NCI-H1048 (cell line): ENCODE data around the gene UBASH3B.

Experiments
- DNase-seq: peaks from one replicate; lab custom pipeline; 2025; lab: John Stamatoyannopoulos, UW

The UBASH3B gene

DNA sequence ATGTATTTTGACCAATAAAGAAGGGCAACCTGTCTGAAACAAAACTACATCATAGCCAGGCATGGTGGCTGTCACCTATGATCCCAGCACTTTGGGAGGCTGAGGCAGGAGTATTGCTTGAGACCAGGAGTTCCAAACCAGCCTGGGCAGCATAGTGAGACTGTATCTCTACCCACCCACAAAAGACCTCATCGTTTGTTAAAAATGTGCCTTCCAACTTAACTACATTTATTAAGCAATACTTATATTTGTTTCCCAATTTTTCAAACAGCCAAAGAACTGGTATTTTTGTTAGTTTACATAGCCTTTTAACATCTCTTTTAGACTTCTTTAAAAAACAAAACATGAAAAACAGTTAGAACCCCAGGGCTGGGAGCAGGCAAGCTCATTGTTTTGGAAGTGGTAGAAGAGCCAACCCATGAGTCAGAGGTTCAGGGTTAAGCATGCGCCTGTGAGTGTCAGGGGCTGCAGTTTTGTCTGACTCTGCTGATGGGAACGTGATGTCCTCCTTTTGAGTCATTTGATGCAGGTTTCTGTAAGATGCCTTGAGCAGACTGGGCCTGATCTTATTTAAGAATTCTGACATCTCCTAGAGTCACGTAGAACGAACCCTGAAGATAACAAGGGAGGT, 128.9 kb downstream of the UBASH3B start:
- no peak for DNase-seq

DNA sequence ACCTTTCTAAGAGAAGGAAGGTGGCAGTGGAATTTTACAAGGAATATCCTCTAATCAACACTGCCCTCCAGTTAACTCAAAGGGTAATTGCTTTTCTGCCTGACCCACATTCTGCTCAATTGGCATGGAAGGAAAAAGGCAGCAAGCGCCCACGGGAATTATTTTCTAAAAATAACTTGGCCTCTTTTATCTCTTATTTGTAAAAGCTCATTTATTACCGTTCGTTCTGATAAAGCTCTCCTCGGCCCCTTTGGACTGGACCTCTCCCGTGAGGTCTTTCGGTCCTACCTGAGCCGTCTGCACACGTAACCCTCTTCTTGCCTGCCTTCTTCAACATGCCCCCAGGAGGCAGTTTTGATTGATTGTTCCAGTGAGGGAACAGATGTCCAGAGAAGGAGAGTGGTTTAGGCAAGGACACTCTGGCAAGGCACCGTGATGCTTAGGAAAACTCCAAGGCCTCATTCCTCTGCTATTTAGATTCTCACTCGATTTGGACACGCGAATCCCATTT, 129.6 kb downstream of the UBASH3B start:
- no peak for DNase-seq

DNA sequence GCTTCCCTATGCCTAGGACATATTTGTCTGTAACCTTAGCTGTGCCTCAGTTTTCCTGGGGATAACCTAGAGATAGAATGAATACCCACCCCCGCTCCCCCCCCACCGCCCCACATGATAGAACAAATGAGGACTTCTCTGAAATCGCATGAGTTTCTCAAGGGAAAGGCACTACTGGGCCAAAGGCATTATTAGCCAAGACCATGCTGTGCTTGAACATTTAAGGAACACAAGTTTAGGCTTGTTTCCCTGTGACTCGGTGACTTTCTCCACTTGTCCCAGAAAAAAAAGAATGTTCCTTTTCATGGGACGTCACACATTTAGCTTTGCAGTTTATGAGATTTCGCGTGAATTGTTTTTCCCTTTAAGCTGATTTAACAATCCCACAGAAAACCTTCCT, 131.4 kb downstream of the UBASH3B start:
- DNase-seq: no peak

DNA sequence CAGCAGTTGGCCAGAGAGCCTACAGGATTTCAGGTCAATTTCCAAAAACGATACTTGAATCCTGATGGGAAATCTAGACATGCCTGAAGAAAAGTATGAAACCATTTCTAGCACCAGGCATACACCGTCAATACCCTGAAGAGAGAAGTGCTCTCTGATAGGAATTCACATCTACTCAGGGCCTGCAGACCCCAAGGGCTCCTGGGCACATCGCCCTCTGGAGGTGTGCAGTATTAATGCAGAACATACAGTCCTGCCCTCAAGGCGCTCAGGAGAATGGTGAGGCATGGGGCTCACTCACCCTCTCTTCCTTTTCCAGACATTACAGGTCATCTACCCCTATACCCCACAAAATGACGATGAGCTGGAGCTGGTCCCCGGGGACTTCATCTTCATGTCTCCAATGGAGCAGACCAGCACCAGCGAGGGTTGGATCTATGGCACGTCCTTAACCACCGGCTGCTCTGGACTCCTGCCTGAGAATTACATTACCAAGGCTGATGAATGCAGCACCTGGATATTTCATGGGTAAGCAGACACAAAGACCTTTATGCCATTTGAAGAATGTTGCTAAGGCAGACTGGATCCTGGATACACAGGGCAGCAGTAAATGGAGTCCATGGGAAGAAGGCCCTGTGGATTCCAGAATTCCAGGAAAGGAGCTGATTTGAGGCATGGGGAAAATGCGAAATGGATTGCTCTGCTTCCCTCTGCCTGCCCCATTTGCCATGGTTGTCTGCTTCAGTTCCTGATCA, 133.4 kb downstream of the UBASH3B start:
- DNase-seq: no peak

DNA sequence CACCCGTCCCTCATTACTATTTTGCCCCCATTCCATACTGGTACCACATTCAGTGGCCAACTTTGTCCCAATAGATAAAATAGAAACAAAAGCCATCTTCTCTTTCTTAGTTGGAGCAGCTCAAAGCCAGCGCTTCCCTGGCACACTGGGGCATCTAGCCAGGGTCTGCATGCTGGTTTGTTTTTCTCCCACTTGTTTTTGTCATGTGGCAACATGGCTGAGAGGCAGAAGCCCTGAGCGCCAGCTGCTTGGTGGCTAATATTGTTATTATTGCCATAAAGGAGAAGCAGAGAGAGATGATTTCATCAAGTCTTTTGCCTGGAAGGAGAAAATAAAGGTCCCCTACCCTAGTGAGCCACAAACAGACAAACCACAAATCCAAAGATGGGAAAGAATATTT, 134.4 kb downstream of the UBASH3B start:
- no peak for DNase-seq

DNA sequence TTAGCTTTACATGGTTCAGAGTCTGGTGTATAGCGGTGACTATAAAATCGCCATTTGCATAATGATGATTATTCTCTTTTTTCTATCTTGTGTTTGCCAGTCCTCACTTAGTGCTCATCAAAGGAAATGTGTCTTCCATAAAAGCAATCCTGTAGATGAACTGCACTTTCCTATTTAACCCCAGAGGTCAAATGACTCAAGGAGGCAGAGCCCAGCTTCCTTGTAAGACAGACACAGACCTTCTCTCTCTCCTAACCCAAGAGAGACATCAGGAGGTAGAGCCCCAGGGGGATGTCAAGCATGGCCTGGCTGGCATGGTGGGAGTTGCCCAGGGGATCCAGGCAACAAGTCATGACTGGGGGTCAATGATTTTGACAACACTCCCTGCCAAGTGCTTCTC, 135.9 kb downstream of the UBASH3B start:
- DNase-seq: no peak

DNA sequence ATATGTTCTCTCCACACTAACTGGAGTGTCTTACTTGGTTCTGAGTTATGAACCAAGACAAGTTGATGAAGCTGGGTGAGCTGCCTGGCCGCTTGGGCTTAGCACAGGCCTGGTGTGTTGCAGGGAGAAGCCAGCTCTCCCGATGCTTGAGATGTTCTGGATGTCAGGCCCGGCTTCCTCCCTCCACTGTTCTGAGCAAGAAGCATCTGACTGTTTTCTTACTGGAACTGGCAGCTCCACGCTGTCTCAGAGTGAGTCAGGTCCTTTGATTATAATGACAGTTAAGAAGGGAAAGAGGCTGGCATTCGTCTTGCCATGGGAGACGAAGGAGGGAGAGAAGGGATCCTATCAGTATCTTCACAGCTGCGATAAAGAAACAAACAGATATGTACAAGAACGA, 136.3 kb downstream of the UBASH3B start:
- DNase-seq: no peak

DNA sequence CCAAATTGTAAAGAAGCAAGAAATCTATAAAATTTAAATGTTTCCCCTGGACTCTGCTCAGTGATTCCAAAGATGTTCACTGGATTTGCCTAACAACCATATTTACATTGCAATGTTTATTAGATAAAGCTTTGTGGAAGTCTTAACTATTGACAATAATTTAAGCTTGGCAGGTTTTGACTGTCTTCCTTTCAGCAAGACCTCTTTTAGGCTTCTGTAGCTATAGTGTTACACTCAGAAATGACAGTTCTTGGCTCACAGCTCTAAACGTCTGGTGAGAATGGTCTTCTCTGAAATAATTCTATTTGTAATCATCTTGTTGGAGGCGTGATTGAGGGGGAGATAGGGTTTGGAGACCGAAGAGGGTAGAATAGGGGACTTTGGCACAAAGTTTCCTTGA, 138.0 kb downstream of the UBASH3B start:
- DNase-seq: no peak

DNA sequence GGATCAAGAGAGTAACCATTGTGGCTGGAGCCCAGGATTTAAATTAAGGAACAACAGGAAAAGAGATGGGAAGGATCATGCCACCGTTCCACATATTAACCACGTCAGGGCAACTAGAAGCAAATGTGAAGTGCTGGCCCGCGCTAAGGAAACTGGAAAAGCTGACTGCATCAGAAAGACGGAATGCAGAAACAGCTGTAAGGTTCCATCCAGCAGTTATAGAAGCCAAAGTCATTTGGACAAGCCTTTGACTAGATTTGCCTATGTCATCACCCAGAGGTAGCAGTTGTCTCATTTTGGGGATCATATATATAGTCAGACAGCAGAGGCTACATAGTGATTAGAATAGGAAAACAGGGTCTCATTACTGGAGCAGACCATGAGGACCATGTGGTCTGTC, 139.8 kb downstream of the UBASH3B start:
- DNase-seq: no peak

DNA sequence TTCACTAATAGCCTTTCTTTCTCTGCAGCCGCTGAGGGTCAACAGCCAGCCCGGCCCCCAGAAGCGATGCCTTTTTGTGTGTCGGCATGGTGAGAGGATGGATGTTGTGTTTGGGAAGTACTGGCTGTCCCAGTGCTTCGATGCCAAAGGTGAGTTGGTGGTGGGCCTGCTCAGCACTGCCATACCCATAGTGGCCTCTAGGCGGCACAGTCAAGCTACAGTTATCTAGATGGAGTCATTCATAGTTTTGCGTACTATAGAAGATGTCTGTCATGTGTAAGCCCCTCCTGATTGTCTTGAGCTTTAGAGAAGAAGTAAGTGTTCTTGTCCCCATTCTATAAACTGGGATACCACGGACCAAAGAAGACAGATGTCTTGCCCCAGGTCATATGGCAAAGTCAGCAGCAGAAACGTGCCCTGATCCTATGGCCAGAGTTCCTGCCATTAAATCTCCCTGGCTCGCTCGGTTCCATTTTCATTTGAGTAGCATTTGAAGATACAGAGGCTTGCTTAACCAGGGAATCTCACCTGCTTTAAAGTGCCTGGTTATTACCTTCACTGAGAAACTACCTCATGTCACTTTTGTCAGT, 140.7 kb downstream of the UBASH3B start:
- peak; percentile 25 for DNase-seq

DNA sequence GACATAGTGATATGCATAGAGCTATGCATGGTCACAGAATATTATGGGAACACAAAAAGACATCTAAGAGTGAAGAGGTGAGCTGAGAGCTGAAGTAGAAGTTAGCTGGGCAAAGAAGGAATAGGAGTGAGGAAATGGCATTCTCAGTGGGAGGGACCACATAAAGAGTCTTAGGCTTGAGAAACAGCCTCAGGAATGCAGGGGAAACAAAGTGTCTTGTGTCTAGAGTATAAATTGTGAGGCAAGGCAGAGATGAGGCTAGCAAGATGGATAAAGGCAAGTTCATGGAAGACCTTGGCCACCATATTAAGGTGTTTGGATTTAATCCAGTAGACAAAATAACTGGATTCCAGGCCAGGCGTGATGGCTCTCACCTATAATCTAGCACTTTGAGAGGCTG, 142.1 kb downstream of the UBASH3B start:
- no peak for DNase-seq

DNA sequence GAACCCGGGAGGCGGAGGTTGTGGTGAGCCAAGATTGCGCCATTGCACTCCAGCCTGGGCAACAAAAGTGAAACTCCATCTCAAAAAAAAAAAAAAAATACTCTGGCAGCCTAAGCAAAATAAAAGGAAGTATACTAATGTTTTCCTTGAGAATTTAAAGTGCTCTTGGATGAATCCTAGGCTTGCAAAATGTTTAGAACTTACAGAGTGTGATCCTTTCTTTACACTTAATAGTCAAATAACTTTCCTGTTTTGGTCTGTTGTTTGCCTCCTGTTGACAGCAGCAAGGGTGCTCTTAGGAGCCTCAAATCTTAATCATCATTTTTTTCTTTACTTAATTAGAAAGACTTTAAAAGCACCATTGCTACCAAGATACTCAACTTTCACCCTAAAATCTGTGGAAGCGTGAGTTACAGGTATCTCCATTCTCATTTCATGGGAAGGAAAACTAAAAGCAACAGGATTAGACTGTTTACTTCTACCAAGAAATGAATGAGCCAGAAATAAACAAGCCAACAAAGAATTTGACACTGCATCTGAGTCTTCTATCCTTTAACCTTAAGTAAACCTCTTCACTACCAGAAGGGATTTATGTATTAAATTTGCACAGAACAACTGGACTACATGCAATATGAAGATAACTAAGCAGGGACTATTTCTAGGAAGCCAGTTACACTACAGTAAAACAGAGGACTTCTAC, 144.0 kb downstream of the UBASH3B start:
- no peak for DNase-seq

DNA sequence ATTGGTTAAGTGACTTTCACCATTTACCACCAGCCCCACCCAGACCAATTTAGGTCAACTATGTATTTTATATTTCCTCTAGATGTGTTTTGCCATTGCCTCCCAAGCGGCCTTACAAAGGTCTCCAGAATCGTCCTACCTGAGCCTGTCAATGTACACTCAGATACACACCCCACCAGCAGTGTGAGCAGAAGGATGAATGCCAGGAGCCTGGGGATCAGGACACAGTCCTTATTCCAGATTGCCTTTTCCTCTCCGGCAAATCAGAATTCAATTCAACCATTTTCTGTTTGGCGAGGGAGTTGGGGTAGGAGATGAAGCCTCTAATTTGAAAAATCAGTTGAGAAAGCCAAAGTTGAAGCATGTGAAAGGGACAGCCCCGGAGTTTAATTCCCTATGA, 147.4 kb downstream of the UBASH3B start:
- no peak for DNase-seq

DNA sequence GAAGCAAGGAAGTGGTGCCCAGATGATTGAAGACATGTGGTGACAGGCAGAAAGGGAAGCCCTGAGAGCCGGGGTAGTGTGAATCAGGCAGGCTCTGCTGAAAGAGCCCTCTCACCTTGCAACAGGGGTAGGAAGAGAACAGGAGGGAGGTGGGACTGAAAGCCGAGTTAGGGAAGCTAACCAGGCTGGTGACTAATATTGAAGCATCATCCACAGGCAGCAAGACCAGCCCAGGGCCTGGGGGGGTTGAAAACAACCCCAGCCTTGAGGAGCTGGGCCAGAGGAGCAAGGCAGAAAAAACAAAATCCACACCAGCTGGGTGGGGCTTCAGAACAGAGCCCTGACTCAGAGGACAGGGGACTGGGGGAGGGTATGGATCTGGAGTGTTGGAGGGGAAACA, 147.8 kb downstream of the UBASH3B start:
- no peak for DNase-seq

DNA sequence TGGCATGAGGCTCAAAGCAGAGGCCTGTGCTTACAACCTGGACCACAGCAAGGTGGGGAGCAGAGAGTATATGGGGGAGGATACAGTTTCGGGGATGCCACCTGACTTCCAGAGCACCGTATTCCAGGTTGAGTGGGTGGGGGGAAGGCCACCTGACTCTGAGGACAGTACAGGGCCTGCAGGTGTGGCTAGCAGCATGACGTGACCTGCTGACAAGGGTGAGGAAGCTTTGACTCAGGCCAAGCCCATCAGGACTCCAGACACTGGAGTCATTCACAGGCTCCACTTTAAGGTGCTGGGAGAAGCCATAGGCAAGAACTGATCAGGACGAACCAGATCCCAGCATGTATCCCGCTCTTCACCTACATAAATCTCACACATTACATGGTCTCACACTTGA, 148.2 kb downstream of the UBASH3B start:
- no peak for DNase-seq

DNA sequence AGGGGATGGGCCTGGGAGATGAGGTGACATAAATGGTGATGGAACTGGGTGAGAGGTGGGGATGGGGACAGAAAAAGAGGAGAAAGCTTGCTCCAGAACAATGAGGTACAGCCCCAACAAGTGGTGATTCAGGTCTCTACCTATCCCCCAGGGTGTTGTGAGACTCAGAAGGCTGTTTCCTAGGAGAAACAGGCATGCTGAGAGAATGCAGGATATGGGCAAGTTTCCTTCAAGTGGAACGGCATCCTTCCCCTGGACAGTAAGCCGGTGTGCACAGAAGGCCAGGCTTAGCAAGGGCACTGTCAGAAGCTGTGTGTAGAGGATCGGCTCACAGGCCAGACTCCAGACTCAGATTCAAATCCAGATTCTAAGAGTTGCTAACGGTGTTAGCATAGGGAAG, 148.6 kb downstream of the UBASH3B start:
- DNase-seq: no peak

DNA sequence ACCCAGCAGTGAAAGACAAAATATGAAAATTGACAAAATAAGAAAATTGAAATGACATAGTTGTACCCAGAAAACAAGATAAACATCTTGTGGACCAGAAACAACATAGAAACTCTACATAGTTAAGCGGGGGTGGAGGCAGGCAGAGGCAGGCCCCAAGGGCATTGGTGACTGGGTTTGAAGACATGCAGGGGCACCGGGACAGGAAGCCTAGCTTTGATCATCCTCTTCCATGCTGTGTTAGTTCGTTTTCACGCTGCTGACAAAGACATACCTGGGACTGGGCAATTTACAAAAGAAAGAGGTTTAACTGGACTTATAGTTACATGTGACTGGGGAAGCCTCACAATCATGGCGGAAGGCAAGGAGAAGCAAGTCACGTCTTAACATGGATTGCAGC, 149.3 kb downstream of the UBASH3B start:
- no peak for DNase-seq

DNA sequence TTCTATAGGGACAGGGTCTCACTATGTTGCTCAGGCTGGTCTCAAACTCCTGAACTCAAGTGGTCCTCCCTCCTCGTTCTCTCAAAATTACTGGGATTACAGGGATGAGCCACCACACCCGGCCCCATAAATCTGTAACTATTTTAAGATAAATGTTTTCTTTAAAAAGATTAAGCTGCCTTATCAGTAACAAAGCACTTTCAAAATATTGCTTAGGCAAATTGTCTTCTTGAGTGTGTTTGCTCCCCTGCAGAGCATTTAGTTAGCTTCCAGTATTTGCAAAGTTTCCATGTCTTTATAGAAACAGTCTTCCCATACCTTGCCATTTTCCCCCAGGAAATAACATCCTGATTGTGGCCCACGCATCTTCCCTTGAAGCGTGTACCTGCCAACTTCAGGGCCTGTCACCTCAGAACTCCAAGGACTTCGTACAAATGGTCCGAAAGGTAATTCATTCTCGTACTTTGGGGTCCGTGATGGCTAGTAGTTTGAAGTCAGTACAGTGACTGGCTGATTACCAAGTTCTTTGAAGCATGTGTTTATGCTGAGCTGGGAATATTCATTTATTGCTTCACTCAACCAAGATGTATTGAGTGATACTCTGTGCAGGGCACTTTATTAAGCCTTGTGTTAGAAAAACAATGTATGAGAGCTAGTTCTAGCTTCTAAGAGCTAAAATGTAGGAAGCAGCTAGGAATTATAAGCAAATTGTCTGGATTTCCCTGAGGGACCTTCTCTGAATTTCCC, 152.4 kb downstream of the UBASH3B start:
- DNase-seq: no peak

DNA sequence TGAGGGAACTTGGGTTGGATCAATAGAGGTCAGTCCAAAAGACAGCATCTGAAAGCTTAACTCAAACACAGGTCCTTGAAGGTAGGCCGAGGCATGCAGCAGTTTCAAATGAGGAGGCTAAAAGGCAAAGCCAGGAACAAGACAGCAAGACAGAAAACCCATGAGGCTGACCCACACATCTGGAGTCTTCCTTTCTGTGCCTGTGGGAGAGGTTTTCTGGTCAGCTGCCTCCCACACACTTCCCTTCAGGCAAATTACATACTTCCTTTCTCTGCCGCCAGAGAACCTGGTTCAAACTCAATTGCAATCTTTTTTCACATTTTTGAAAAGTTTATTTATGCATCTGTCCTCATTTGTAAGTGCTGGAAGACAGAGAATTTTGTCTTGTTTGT, 153.0 kb downstream of the UBASH3B start:
- no peak for DNase-seq

DNA sequence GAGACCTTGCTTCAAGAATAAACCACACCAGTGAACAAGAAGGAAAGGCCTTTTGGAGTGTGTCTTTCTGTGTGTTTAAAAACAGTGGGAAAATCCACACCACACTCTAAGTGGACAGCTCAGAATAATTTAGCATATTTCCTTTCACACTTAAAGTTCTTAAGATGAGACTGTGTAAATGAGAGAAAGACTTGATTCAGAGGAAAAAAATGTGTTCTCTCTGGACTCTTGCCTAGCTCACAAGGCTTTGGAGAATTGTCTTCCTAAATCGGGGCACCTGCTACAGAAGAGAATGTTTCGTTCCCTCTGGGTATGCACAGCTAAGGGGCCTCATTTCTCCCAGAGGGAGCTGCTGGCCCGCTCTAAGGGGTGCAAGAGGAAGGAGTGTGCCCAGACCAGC, 154.3 kb downstream of the UBASH3B start:
- no peak for DNase-seq

DNA sequence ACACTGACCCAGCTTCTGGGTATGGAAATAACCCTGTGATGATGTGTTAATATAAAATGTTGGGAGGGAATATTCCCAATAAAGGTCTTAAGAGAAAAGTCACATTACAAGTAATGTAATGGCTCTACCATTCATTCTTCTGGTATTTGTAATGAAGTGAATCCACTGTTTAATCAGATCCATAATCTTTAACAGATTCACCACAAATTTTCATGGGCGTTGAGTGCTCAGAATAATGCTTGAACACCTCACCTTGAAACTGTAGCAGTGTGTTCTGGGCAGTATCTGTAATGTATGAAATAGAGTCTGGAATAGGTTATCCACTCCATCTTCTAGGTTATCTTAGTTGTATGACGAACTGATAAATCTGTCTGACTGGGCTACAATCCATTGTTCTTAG, 156.2 kb downstream of the UBASH3B start:
- DNase-seq: no peak

DNA sequence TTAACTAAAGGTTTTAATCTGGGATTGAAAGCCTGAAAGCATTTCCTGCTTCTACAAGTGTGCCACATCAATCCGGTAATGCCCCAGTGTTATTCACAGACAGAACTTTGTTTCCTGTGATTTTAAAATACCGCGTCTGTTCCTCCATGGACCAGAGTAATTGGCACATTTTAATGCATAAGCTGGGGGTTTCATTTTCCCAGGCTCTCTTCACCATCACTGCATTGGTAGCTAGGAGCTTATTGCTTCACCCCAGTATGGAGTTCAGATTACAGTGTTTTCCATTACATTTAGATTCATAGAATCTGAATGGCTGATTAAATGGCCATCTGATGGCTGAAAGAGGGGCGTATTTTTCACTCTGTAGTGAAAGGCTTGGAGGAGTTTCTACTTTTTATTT, 157.1 kb downstream of the UBASH3B start:
- DNase-seq: no peak
